Activated CD8-positive, alpha-beta memory T cell treated with anti-CD3 and anti-CD28 coated beads for 4 hours (primary cell): ENCODE measurements around the gene TMIE.

Experiments used
- DNase-seq, 2 donors: peaks; one replicate each; pipeline ENCODE4 v3.0.0-alpha.2; 2020; ENCODE audit warnings: low read depth in 2 of 2

Gene TMIE

GRCh38 chr3:46708401-46709156, 7.4 kb downstream of the TMIE start:
- no peak for DNase-seq

GRCh38 chr3:46709157-46709654, 8.0 kb downstream of the TMIE start:
- DNase-seq: no peak

GRCh38 chr3:46709721-46710120, 8.5 kb downstream of the TMIE start:
- no peak for DNase-seq

GRCh38 chr3:46710229-46710628, 9.0 kb downstream of the TMIE start:
- no peak for DNase-seq

GRCh38 chr3:46710671-46711295, 9.6 kb downstream of the TMIE start:
- no peak for DNase-seq

- DNase-seq: no peak
These were observed 10.1 kb downstream of the TMIE start for GRCh38 chr3:46711305-46711704.

GRCh38 chr3:46711760-46712159, 10.6 kb downstream of the TMIE start:
- DNase-seq: no peak

- DNase-seq: no peak
These were observed 11.2 kb downstream of the TMIE start for GRCh38 chr3:46712191-46713049.

- no peak for DNase-seq
These were observed 12.1 kb downstream of the TMIE start for GRCh38 chr3:46713050-46713897.

GRCh38 chr3:46713898-46714552, 12.8 kb downstream of the TMIE start:
- no peak for DNase-seq

- DNase-seq: no peak
These were observed 13.7 kb downstream of the TMIE start for GRCh38 chr3:46714728-46715506.

- no peak for DNase-seq
These were observed 14.4 kb downstream of the TMIE start for GRCh38 chr3:46715507-46716175.

- DNase-seq: no peak
These were observed 15.6 kb downstream of the TMIE start for GRCh38 chr3:46716461-46717441.

GRCh38 chr3:46717447-46718231, 16.4 kb downstream of the TMIE start, which contains the start of gene PRSS50:
Gene PRSS50, minus strand, starts transcription at chr3:46717869. Its CDS starts 45 bp downstream, at chr3:46717824.
- no peak for DNase-seq

GRCh38 chr3:46719044-46719565, 17.9 kb downstream of the TMIE start:
- DNase-seq: no peak

- no peak for DNase-seq
These were observed 18.6 kb downstream of the TMIE start for GRCh38 chr3:46719735-46720271.

- no peak for DNase-seq
These were observed 19.8 kb downstream of the TMIE start for GRCh38 chr3:46721009-46721408.
